Activated CD8-positive, alpha-beta memory T cell treated with anti-CD3 and anti-CD28 coated beads for 24 hours (primary cell): ENCODE results near the gene FAM171A2.
"Not testable (repeated sequence)": the region's sequence is repeated elsewhere in the genome, so short reads cannot be mapped to it uniquely, and the experiment has no call there.

Source experiments
- DNase-seq: peaks from one replicate; pipeline ENCODE4 v3.0.0-alpha.2; 2020

FAM171A2 gene

DNA sequence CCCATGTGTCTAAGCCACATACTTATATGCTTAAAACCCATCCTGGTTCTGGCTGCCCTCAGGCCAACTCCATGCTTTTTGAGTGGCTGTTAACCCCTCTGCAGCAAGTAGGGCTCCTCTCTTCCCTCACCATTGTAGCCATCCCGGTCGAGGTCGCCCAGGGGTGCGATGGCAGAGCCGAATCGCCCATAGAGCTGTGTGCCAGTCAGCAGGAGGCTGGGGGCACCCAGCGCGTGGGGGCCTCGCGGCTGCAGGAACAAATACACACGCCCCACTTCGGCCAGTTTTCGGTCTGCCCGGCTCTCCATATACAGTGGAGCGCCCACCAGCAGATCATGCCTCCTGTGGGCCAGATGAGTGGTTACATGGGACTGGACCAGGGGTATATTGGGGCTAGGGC lies 19.7 kb upstream of the FAM171A2 start:
- DNase-seq, result no peak

DNA sequence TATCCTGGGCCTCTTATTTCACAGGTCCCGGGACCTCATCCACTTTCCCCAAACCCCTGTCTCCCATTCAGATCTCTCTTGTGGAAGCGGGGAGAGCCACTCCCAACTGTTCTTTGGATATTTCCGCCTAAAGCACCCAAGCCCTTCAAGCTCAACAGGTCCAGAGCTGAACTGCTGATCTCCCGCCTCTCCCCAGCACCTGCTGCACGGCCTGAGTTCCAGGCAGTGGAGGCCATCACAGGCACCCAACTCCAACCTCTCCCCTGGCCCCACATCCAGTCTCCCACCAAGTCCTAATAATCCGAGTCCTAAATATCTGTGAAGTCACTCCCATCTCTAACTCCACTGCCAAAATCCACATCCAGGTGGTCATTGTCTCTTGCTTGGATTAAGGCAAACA lies 19.3 kb upstream of the FAM171A2 start:
- DNase-seq, result no peak

DNA sequence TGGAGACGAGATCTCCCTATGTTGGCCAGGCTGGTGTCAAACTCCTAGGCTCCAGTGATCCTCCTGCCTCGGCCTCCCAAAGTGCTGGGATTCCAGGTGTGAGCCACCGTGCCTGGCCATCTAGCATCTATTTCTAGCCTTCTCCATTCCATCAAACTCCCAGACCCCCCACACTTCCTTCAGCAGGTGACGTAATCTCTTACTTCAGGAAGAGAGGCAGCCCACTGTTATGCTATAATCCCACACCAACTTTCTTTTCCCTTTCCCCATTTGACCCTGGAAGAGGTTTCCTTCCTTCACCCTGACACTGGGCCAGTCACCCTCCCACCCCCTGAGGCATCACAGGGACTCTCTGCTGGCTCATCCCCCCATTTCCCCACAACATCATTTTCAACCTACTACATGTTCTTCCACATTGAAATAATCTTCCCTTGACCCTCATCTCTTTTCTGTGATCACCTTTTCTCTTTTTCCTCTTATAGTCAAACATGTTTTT lies 18.2 kb upstream of the FAM171A2 start:
- DNase-seq, result no peak

DNA sequence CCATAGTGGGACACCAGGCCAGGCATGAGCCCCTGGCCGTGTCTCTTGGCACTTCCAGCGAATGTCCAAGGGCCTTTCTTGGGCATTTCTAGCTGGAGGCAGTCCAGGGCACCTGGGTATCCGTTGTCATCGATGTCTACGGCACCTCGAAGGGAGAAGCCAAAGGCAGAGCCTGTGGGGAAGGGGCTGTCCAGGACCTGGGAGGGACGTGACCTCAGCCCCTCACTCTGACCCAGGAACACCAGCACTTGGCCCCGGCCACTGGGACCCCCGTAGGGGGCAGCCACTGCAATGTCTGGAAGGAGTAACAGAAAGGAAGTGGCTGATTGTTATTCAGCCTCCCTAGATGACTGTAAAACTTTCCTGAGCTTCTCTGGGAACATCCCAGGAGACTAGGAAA lies 17.1 kb upstream of the FAM171A2 start:
- no peak for DNase-seq

DNA sequence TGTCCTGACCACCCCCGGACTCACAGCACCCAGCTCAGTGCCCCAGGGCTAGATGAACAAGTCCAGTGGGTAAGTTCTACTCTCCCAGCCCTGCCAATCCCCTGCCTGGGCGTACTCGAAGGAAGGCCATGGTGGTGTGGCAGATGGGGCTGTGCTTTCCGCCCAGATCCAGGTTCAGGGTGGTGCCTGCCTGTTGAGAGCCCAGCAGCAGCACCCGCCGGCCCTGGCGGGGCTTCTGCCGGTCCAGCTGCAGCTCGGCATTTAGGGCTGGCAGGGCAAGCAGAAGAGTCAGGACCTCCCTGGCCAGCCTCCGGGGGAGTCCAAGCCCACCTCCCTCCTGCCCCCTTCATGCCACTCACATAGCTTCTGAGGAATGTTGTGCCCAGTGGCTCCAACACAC lies 16.2 kb upstream of the FAM171A2 start:
- no peak for DNase-seq

DNA sequence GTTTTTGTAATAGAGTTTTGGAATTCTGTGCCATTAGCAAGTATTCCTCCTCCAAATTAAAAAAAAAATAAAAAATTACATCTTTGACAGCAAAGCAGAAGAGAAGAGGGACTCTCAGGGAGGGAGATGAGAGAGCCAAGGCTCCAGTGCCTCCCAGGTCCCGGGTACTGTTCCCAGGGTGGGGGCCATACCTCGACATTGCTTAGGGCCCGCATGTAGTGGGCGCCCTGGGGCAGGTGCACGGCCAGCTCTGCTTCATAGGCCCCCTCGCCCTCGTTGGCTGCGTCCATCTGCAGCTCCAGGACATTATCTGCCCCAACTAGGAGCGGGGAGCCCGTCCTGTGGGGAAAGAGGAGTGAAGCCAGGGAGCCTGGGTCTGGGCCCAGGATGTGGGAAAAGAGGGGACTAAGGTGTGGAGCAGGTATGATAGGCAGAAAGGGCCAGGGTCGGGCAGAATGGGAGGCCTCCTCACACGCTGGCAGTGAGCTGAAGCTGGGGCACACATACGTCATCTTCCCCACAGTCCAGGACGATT lies 14.6 kb upstream of the FAM171A2 start:
- no peak for DNase-seq

DNA sequence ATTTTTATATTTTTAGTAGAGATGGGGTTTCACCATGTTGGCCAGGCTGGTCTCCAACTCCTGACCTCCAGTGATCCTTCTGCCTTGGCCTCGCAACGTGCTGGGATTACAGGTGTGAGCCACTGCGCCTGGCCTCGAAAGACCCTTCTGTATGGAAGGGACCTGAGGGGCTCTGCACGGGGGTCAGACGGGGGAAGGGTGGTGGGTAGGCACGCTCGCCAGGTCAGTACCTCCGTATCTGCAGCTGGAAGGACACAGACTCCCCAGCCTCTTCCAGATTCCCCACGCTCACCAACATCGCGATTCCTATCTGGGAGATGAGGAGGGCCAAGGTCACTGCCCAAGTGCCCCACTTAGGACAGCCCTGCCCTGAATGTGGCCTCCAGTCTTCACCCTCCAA lies 13.1 kb upstream of the FAM171A2 start:
- no peak for DNase-seq

DNA sequence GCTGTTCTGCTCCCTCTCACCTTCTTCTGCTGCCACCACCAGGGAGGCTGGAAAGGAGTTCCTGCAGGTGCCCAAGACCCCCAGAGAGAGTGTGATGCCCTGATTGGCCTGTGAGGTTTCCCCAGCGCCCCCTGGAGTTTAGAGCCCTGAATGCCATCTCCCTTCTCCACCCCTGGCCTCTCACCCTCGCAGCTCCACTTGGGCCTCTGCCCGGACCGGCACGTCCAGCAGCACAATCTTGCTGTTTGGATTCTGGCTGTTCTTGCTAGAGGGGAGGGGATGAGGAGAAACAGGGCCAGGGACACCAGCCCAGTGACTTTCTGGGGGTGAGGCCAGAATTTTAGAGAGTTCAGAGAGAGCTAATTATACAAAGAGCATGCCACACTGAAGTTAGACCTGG lies 12.5 kb upstream of the FAM171A2 start:
- no peak for DNase-seq

DNA sequence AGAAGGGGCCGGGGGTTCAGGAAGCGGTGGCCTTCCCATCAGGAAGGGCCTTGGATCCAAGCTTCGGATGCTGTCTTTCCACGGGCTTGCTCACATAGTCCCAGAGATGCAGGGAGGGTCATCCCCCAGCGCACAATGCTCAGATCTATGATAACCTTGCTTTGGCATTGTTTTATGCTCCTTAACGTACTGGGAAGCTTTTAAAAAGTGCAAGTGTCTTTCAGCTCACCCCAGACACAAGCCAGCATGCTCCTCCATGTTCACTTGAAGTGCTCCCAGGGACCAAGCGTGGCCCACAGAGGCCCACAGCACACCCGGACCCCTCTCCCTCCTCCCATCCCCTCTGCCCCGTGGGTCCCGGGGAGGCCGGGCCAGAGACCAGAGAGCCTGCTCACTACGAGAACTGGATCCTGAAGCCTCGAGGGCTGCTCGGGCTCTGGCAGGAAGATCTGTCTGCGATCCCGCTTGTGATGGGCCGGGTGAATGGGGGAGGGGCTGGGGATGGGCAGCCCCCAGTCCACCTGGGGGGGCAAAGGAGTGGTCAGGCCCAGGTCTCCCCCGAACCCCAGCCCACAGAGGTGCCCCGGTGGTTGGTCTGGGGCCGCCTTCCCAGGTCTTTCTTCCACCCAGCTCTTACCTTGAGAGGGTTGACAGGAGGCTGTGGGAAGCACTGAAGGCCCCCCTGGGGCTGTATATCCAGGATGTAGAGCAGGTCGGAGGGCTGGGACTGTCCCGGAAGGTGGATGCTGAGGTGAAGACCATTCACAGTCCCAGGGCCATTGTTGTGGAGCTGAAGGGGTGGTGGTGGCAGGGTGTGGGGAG lies 11.8 kb upstream of the FAM171A2 start:
- no peak for DNase-seq

DNA sequence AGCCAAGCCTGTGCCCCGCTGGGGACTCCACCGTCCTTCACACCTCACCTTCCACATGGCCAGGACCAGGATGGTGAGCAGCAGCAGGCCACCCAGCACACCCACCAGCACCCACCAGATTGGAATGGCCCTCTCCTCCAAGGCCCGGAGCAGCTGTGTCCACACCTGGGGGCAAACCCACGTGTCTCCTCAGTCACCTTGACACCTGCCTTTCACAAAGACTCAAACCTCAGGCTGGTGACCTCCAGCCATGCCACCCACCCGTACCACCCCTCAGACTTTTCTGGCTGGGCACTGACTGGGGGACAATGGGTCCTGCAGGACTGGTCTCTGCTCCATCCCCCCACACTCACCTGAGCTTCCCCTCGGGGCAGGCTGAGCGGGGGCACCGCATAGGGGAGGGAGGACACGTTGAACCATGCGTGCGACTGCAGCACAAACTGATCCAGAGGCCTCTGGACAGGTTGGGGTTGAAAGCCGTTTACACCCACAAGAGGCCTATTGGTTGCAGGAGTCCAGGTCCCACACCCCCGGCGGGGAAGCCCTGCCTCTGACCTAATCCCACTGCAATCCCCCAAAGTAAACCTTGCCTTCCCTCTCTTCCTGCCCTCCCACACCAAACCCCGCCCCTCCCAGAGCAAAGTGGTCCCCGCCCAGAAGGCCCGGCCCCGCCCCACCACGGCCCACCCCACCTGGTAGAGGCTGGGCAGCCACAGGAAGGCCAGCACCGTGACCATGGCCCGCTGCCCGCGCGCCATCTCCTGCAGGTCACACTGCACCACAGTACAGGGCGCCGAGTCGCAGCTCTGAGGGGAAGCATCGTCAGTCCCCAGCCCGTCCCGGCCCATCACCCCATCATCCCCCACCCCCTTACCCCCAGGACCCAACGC lies 10.9 kb upstream of the FAM171A2 start:
- no peak for DNase-seq

DNA sequence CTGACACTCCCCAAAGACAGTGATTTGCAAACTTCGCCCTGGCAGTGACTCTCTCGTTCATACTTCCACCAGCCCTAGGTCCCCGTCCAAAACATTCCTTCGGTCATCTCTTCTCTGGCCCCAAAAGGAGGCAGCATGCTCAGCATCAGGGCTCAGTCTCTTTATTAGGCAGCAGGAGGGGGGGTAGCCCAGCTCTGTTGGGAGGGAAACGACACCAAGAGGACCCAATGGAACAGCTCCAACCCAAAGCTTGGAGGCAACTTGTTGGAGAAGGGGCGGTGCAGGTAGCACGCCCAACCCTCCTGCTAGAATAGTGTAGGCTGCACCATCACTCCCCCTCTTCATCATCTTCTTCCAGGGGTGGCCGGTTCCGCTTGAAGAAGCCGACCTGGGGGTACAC lies 8.4 kb upstream of the FAM171A2 start:
- no peak for DNase-seq

DNA sequence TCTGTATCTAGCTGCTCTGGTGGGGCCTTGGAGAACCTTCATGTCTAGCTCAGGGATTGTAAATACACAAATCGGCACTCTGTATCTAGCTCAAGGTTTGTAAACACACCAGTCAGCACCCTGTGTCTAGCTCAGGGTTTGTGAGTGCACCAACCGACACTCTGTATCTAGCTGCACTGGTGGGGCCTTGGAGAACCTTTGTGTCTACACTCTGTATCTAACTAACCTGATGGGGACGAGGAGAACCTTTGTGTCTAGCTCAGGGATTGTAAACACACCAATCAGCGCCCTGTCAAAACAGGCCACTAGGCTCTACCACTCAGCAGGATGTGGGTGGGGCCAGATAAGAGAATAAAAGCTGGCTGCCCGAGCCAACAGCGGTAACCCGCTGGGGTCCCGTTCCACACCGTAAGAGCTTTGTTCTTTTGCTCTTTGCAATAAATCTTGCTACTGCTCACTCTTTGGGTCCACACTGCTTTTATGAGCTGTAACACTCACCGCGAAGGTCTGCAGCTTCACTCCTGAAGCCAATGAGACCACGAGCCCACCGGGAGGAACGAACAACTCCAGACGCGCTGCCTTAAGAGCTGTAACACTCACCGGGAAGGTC lies 5.9 kb upstream of the FAM171A2 start:
- not testable (repeated sequence) for DNase-seq

DNA sequence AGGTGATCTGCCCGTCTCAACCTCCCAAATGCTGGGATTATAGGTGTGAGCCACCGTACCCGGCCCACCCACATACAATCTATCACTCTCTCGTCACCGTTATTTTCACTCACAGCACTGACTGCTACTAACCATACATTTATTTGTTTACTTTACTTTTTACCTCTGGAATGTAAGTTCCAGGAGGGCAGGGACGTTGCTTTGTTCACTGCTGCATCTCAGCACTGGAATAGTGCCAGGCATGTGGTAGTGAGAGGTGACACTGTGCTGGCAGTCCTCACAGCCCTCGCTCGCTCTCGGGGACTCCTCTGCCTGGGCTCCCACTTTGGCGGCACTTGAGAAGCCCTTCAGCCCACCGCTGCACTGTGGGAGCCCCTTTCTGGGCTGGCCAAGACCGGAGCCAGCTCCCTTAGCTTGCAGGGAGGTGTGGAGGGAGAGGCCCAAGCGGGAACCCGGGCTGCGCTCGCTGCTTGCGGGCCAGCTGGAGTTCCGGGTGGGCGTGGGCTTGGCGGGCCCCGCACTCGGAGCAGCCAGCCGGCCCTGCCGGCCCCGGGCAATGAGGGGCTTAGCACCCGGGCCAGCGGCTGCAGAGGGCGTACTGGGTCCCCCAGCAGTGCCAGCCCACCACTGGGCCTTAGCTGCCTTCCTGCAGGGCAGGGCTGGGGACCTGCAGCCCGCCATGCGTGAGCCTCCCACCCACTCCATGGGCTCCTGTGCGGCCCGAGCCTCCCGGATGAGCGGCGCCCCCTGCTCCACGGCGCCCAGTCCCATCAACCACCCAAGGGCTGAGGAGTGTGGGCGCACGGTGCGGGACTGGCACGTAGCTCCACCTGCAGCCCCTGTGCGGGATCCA lies 5.0 kb upstream of the FAM171A2 start:
- DNase-seq, result not testable (repeated sequence)

DNA sequence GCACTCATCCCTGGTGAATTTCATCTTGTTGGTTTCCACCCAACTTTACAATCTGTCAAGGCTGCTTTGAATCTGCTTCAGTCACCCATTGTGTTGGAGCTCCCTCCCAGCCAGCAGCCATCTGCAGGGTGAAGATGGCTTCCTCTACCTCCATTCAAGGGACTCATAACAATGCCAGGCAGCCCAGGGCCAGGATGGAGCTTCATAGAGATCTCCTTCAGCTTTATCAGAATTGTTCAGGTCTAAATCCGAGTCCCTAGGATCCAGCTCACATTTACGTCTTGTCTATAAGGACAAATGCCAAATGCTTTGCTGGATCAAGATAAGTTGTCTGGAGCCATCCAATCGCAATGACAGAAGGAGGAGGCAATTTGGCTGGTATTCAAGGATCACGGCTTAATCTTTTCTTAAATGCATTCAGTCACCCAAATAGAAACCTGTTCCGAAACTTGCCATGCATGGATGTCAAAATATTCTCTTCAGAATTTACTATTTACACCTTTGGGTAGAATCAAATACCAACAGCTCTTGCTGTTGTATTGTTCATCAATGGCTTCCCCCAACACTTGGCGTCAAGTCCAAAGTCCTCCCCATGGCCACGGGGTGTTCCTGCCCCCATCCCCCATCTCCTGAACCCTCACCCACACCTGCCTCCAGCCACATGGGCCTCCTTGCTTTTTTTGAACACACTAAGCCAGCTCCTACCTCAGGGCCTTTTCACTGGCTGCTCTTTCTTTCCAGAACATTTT lies 3.8 kb upstream of the FAM171A2 start:
- DNase-seq, result no peak

DNA sequence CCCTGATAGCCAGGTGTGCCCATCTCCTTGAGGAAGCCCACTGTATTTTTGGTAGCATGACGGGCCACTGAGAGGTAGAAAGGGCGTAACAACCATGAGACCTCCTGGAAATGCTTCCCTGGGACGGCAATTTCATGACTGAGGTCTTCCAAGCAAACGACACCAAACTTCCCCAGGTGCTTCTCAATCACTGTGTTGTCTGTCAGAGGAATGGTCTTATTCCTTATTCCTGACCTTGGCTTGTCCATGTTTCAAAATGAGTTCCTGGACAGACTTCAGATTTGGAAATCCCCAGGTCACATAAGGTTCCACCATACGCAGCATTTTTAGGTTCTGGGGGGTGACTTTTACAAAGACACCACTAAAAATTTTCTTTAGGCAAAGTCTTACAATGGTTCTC lies 1.4 kb upstream of the FAM171A2 start:
- DNase-seq, result not testable (repeated sequence)

DNA sequence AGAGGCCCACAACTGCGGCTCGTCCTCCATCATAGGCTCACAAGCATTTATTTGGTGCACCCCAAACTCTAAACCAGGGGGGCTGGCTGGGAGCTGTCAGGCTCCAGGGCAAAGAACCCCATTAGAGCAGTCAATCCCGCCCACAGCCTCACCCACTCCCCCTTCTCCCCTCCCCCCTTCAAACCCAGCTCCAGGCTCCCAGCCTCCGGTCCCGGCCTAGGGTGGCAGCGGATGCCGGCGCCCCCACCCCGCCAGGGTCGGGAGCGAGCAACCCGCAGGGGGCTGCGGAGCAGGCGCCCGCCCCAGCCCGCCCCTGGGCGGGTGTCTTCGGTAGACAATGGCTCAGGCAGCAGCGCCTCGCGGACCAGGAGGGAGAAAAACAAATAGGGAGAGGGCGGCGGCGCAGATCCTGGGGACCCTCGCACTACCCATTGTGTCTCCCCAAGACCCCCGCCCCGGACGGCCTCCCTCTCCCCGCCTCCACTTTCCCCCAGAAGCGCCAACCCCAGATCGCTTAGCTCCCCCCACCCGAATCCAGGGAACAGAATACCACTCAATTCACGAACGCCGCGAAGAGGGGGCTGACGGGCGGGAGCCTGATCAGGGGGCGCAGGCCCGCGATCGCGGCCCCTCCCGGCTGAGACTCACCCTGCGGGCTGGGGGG lies 572 bp downstream of the FAM171A2 start:
- DNase-seq, result peak; percentile 78

DNA sequence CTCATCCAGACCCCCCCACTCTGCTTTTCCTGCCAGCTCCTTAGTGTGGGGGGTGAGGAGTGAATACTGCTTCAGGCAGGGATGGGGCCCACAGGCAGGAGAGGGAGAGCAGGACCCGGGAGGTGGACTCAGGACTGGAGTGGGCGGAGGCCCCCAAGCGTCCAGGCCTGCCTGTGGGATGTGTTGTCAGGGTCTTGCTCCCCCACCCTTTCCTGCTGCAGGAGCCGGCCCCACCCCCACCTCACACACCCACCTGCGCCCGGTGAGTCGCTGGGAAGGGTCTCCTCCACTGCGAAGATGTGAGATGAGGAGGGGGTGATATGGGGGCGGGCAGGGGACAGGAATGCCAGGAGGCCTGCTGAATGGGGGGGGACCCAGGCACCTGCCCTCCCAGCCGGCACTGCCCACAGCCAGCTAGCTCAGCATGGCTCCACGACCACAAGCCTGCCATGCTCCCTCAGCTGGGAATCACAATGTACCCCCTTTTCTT lies 1.1 kb downstream of the FAM171A2 start:
- DNase-seq, result no peak

DNA sequence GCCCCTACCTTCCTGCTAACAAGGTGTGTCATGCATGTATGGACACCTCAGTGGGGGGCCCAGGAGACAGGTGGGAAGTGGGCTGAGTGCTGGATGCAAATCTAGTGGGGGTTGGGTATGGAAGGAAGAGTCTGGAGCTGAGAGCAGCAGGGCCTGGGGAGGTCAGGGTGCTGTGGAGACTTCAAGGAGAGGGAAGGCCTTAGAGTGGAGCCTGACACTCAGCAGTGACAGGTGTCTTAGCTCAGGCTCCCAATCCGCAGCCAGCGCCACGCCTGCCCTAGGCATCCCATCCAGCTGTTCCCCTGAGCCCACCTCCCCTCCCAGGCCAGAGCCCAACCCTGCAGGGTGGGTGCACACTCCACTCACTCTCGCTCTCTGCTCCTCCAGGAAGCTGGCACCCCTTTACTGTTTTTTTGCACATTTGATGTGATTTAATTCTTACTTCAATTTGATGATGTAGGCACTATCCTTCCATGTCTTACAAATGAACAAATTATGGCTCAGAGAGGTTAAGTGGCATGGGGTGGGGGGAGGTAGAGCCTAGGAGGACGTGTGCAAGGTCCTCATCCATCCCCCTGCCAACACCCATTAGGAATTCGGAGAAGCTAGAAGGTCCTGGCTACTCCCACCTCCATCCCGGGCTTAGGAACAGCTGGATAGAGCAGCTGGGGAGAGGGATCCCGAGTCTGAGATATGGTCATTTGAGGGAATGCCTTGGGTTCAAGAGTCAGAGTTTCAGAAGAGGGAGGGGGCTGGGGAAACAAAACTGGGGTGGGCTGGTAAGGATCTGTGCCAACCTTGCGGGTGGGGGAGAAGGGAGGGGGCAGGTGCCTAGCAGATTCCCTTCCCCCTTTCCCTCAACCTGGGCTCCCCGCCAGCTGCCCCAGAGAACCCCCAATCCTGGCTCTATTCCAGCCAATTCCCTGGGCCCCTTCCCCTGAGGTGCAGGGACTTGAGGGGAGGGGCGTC lies 2.1 kb downstream of the FAM171A2 start:
- DNase-seq, result no peak

DNA sequence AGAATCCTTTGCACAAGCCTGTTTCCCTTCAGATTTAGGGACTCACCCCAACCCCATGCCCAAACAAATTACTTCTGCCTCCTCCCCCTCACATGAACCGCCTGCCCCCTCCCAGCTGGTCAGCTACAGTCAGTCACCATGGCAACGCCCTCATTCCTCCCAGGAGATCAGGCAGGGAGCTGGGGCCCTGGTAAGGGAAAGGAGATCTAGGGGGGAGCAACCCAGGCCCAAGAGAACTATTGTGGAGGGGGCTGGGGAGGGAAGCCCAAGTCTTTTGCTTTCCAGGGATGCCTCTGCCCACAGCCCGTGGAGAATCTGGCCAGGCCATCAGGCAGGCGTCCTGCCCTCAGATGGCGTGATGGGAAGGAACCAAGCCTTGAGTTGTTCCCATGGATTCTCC lies 2.8 kb downstream of the FAM171A2 start:
- DNase-seq, result no peak

DNA sequence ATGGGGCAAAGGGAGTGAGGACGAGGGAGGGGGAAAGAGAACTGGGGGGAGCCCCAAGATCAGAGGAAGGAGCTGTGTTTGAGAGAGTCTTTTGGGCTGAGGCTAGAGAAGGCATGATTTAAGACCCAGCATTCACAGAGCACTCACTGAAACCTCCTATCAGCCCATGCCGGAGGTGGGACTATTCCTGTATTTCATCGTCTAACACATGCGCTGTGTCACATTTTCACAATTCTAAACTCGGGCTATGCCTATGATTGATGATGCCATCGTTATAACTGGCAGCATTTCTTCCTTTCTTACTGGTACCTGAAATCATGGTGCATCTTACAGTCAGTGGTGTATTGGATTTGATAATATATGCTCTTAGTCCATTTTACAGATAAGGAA lies 3.5 kb downstream of the FAM171A2 start:
- DNase-seq, result no peak
